Kidney epithelial cell (primary cell): ENCODE results near the gene TADA3. TPM values are rescaled to one million over a fixed set of nuclear protein-coding genes. Genes with fewer than 3 reads are reported as not detected.

Experiments used
- DNase-seq: peaks from one replicate; pipeline ENCODE4 v3.0.0-alpha.2; 2010; ENCODE audit warnings: low read depth
- H3K27me3 ChIP-seq: 2 replicates; pipeline ENCODE4 v1.6.0; 2011; ENCODE audit warnings: low read length; ENCODE audit not compliant: control insufficient read depth, insufficient read depth
- H3K36me3 ChIP-seq: 2 replicates; pipeline ENCODE4 v1.5.1; 2011; ENCODE audit warnings: low read length; ENCODE audit not compliant: control insufficient read depth, insufficient read depth
- H3K4me3 ChIP-seq: 2 replicates; pipeline ENCODE4 v1.5.1; 2011; ENCODE audit warnings: low read depth, mild to moderate bottlenecking, control low read depth, low read length
- CTCF ChIP-seq: IDR thresholded peaks from 2 replicates; pipeline ENCODE4 v1.5.1; 2011; ENCODE audit warnings: mild to moderate bottlenecking, moderate library complexity, low read length, control low read depth, inconsistent platforms; ENCODE audit not compliant: insufficient read depth, poor library complexity, severe bottlenecking
- total RNA-seq: library from RNA; depleted of rRNA; stranded (reverse); fragments of >200 nt; gene quantifications from 2 replicates; pipeline ENCODE4 v1.2.3, GENCODE V29; 2015

Gene TADA3
- total RNA-seq, 1 donor from 2014 or later = 105 TPM

- TF ChIP-seq CTCF = peak; percentile 46
- H3K4me3 ChIP-seq = no peak overlapping the region
- DNase-seq = no peak
- H3K27me3 ChIP-seq = no peaks in the 10 kb centered on the region
- H3K36me3 ChIP-seq = peaks cover 1% of the 10 kb centered on the region
Measured at GRCh38 chr3:9808345-9809037, 16.2 kb upstream of the TADA3 start.

GRCh38 chr3:9807981-9808344 is 15.7 kb upstream of the TADA3 start:
- H3K4me3 ChIP-seq = no peak overlapping the region
- TF ChIP-seq CTCF = no peak
- H3K27me3 ChIP-seq = no peaks in the 10 kb centered on the region
- H3K36me3 ChIP-seq = peaks cover 1% of the 10 kb centered on the region
- DNase-seq = no peak

- TF ChIP-seq CTCF = no peak
- peaks cover 1% of the 10 kb centered on the region for H3K36me3 ChIP-seq
- H3K4me3 ChIP-seq = no peak overlapping the region
- no peaks in the 10 kb centered on the region for H3K27me3 ChIP-seq
- no peak for DNase-seq
Measured at GRCh38 chr3:9806688-9807589, 14.7 kb upstream of the TADA3 start.

- no peak for TF ChIP-seq CTCF
- peaks cover 4% of the 10 kb centered on the region for H3K36me3 ChIP-seq
- no peaks in the 10 kb centered on the region for H3K27me3 ChIP-seq
- no peak for DNase-seq
- H3K4me3 ChIP-seq = no peak overlapping the region
Measured at GRCh38 chr3:9806137-9806536, 13.9 kb upstream of the TADA3 start.

GRCh38 chr3:9804996-9805395 is 12.7 kb upstream of the TADA3 start:
- no peak for DNase-seq
- H3K4me3 ChIP-seq = no peak overlapping the region
- H3K36me3 ChIP-seq = peaks cover 4% of the 10 kb centered on the region
- H3K27me3 ChIP-seq = no peaks in the 10 kb centered on the region
- TF ChIP-seq CTCF = no peak

- Histone ChIP-seq H3K27me3 (no peaks in the 10 kb centered on the region), H3K4me3 (no peak overlapping the region), H3K36me3 (peaks cover 4% of the 10 kb centered on the region)
- no peak for DNase-seq
- no peak for TF ChIP-seq CTCF
Measured at GRCh38 chr3:9803494-9803893, 11.2 kb upstream of the TADA3 start.
